OCI-LY3 (cell line): ENCODE data around the gene SIGLEC9.

Experiments used
- EZH2phosphoT487 ChIP-seq: fragments of 200-600 bp; shearing (Covaris generic); IDR thresholded peaks from 2 replicates; pipeline ENCODE4 v1.6.1; 2018; ENCODE audit warnings: antibody characterized with exemption, mixed run types, low read depth
- TF ChIP-seq, protein P1 (sequence below): fragments of 200-600, 300-600 bp; sonication (generic); IDR thresholded peaks from 2 replicates; pipeline ENCODE4 v1.5.1; 2014; ENCODE audit warnings: antibody characterized with exemption, low read length, low read depth

DNA sequence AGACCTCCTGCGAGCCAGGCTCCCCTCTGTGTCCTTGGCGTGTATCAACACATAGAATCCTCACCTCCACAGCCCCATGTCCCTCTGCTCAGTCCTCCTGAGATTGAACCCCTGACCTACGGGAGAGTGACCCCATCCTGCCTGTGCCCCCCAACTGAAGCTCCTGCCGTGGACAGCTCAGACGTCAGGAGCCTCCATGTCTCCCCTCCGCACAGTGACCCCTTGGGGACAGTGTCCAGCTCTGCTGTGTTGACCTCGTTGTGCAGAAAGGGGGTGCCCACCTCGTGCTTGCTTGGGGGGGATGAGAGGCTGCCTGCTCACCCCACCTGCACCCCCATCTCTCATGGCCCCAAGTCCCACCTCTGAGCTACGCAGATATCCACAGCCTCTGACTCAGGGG is 490 bp upstream of the SIGLEC9 start:
- TF ChIP-seq, protein P1, sequence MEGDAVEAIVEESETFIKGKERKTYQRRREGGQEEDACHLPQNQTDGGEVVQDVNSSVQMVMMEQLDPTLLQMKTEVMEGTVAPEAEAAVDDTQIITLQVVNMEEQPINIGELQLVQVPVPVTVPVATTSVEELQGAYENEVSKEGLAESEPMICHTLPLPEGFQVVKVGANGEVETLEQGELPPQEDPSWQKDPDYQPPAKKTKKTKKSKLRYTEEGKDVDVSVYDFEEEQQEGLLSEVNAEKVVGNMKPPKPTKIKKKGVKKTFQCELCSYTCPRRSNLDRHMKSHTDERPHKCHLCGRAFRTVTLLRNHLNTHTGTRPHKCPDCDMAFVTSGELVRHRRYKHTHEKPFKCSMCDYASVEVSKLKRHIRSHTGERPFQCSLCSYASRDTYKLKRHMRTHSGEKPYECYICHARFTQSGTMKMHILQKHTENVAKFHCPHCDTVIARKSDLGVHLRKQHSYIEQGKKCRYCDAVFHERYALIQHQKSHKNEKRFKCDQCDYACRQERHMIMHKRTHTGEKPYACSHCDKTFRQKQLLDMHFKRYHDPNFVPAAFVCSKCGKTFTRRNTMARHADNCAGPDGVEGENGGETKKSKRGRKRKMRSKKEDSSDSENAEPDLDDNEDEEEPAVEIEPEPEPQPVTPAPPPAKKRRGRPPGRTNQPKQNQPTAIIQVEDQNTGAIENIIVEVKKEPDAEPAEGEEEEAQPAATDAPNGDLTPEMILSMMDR: no peak
- TF ChIP-seq EZH2phosphoT487: no peak
